H9 (cell line): ENCODE measurements around the gene OR56B4. TPM values are rescaled to one million over a fixed set of nuclear protein-coding genes. Genes with fewer than 3 reads are reported as not detected.
A peak's percentile ranks its signal among the peaks of the same experiment; 100 is the strongest.

ENCODE experiments used
- DNase-seq: peaks from one replicate; pipeline ENCODE4 v3.0.0-alpha.2; 2017
- H2AFZ ChIP-seq: one replicate; pipeline ENCODE4 v1.6.1; 2013; ENCODE audit warnings: mild to moderate bottlenecking, low read length, control low read depth, moderate library complexity
- H2AK5ac ChIP-seq: 2 replicates; pipeline ENCODE4 v1.6.1; 2013; ENCODE audit warnings: low read length, control low read depth, mixed read lengths; ENCODE audit not compliant: insufficient read length
- H2BK120ac ChIP-seq: one replicate; pipeline ENCODE4 v1.6.1; 2013; ENCODE audit warnings: low read depth, mild to moderate bottlenecking, low read length, control low read depth, inconsistent platforms; ENCODE audit not compliant: poor library complexity, severe bottlenecking
- H2BK12ac ChIP-seq: 2 replicates; pipeline ENCODE4 v1.6.1; 2013; ENCODE audit warnings: low read length, control low read depth, mixed read lengths, low read depth; ENCODE audit not compliant: insufficient read length
- H2BK15ac ChIP-seq: 2 replicates; pipeline ENCODE4 v1.6.1; 2013; ENCODE audit warnings: low read depth, low read length, control low read depth
- H2BK20ac ChIP-seq: one replicate; pipeline ENCODE4 v1.6.1; 2013; ENCODE audit warnings: low read depth, mild to moderate bottlenecking, low read length, control low read depth, inconsistent platforms; ENCODE audit not compliant: poor library complexity, severe bottlenecking
- H2BK5ac ChIP-seq: 2 replicates; pipeline ENCODE4 v1.6.1; 2013; ENCODE audit warnings: low read length, control low read depth, mixed read lengths; ENCODE audit not compliant: insufficient read length
- H3K14ac ChIP-seq: 2 replicates; pipeline ENCODE4 v1.6.1; 2013; ENCODE audit warnings: low read length, control low read depth; ENCODE audit not compliant: insufficient read depth
- H3K18ac ChIP-seq: 2 replicates; pipeline ENCODE4 v1.6.1; 2013; ENCODE audit warnings: low read depth, mild to moderate bottlenecking, mixed read lengths, low read length, control low read depth; ENCODE audit not compliant: insufficient read length
- H3K23ac ChIP-seq: 2 replicates; pipeline ENCODE4 v1.6.1; 2013; ENCODE audit warnings: low read length, control low read depth, mixed read lengths, low read depth; ENCODE audit not compliant: insufficient read length
- H3K23me2 ChIP-seq: 2 replicates; pipeline ENCODE4 v1.6.1; 2013; ENCODE audit warnings: low read depth, mild to moderate bottlenecking, mixed read lengths, low read length, control low read depth; ENCODE audit not compliant: insufficient read length, poor library complexity, severe bottlenecking
- H3K27ac ChIP-seq: 2 replicates; pipeline ENCODE4 v1.5.1; 2013; ENCODE audit warnings: low read length, control low read depth, mixed read lengths, low read depth; ENCODE audit not compliant: insufficient read length
- H3K27me3 ChIP-seq: 2 replicates; pipeline ENCODE4 v1.6.1; 2013; ENCODE audit warnings: low read length, control low read depth, inconsistent platforms; ENCODE audit not compliant: insufficient read depth
- H3K4ac ChIP-seq: 2 replicates; pipeline ENCODE4 v1.6.1; 2013; ENCODE audit warnings: low read depth, mild to moderate bottlenecking, control low read depth, inconsistent platforms, low read length, moderate library complexity
- H3K4me1 ChIP-seq: 2 replicates; pipeline ENCODE4 v1.6.1; 2013; ENCODE audit warnings: low read length, control low read depth, inconsistent platforms; ENCODE audit not compliant: insufficient read depth
- H3K4me2 ChIP-seq: 2 replicates; pipeline ENCODE4 v1.6.1; 2013; ENCODE audit warnings: low read length, control low read depth, mixed read lengths; ENCODE audit not compliant: insufficient read length, insufficient read depth
- H3K56ac ChIP-seq: 2 replicates; pipeline ENCODE4 v1.6.1; 2013; ENCODE audit warnings: low read depth, mild to moderate bottlenecking, mixed read lengths, low read length, control low read depth; ENCODE audit not compliant: insufficient read length
- H3K79me1 ChIP-seq: 2 replicates; pipeline ENCODE4 v1.6.1; 2013; ENCODE audit warnings: low read depth, mild to moderate bottlenecking, moderate library complexity, low read length, control low read depth, inconsistent platforms; ENCODE audit not compliant: insufficient read depth, poor library complexity, severe bottlenecking
- H3K79me2 ChIP-seq: 2 replicates; pipeline ENCODE4 v1.6.1; 2013; ENCODE audit warnings: low read length, control low read depth, inconsistent platforms; ENCODE audit not compliant: insufficient read depth
- H3K9ac ChIP-seq: 2 replicates; pipeline ENCODE4 v1.6.1; 2013; ENCODE audit warnings: low read length, control low read depth, mixed read lengths; ENCODE audit not compliant: insufficient read length; ENCODE audit errors: extremely low read depth
- H3K9me3 ChIP-seq: one replicate; pipeline ENCODE4 v1.6.1; 2013; ENCODE audit warnings: low read depth, low read length, inconsistent platforms; ENCODE audit not compliant: control insufficient read depth
- H3T11ph ChIP-seq: one replicate; pipeline ENCODE4 v1.6.1; 2013; ENCODE audit warnings: mild to moderate bottlenecking, low read length, control low read depth, inconsistent platforms
- H4K20me1 ChIP-seq: one replicate; pipeline ENCODE4 v1.6.1; 2013; ENCODE audit not compliant: control insufficient read depth, insufficient read length, insufficient read depth
- H4K5ac ChIP-seq: 2 replicates; pipeline ENCODE4 v1.6.1; 2013; ENCODE audit warnings: low read depth, mild to moderate bottlenecking, mixed read lengths, low read length, control low read depth; ENCODE audit not compliant: insufficient read length
- H4K8ac ChIP-seq: replicated peaks from 2 replicates; pipeline ENCODE4 v1.6.1; 2013; ENCODE audit warnings: low read length, control low read depth, mixed read lengths, low read depth; ENCODE audit not compliant: insufficient read length
- H4K91ac ChIP-seq: 2 replicates; pipeline ENCODE4 v1.6.1; 2013; ENCODE audit warnings: low read depth, mild to moderate bottlenecking, moderate library complexity, mixed read lengths, low read length, control low read depth; ENCODE audit not compliant: insufficient read length
- H3K27ac Mint-ChIP-seq, 3 experiments: 2 replicates in 2 of 3; 3 replicates in 1 of 3; pipeline ENCODE4 v1.8.0; 2020 to 2021; ENCODE audit warnings: mixed read lengths in 3 of 3, mild to moderate bottlenecking in 1 of 3, moderate library complexity in 1 of 3
- H3K27me3 Mint-ChIP-seq: 2 replicates; pipeline ENCODE4 v1.8.0; 2021; ENCODE audit warnings: low read depth, mild to moderate bottlenecking, moderate library complexity, mixed read lengths
- H3K36me3 Mint-ChIP-seq, 3 experiments: 2 replicates in 2 of 3; 3 replicates in 1 of 3; pipeline ENCODE4 v1.8.0; 2020 to 2021; ENCODE audit warnings: low read depth in 3 of 3, mixed read lengths in 3 of 3; ENCODE audit not compliant: insufficient read depth in 1 of 3
- H3K4me1 Mint-ChIP-seq, 2 experiments: 2 replicates each; pipeline ENCODE4 v1.8.0; 2020; ENCODE audit warnings: mixed read lengths in 2 of 2
- H3K4me3 Mint-ChIP-seq, 2 experiments: 2 replicates in 1 of 2; 3 replicates in 1 of 2; pipeline ENCODE4 v1.8.0; 2020 to 2021; ENCODE audit warnings: mild to moderate bottlenecking in 2 of 2, mixed read lengths in 2 of 2, moderate library complexity in 1 of 2
- H3K9me3 Mint-ChIP-seq, 2 experiments: 2 replicates in 1 of 2; 3 replicates in 1 of 2; pipeline ENCODE4 v1.8.0; 2020; ENCODE audit warnings: mild to moderate bottlenecking in 2 of 2, mixed read lengths in 2 of 2, moderate library complexity in 1 of 2
- CTCF ChIP-seq: fragments of 200-600 bp; sonication (generic); conservative IDR thresholded peaks from 3 replicates; pipeline ENCODE4 v1.8.0; 2021; ENCODE audit warnings: antibody characterized with exemption, mild to moderate bottlenecking
- WGBS: extraction: QIAGEN DNeasy Blood & Tissue Kit; methylation state at CpG from one replicate; pipeline ENCODE4 v1.1.7; 2013; ENCODE audit warnings: missing lambda C conversion rate, low lambda C conversion rate, mixed read lengths; ENCODE audit not compliant: insufficient read length; ENCODE audit errors: extremely low coverage; 5-methylcytosine and 5-hydroxymethylcytosine counted together
- total RNA-seq: library from RNA; stranded (reverse); gene quantifications from 2 replicates; pipeline ENCODE4 v1.2.1, GENCODE V29; 2021

The OR56B4 gene
- total RNA-seq, 1 experiment from 2014 or later, result not detected

GRCh38 chr11:6095798-6096197 is 11.7 kb upstream of the OR56B4 start:
- H3T11ph ChIP-seq, result no peak overlapping the region
- H3K18ac ChIP-seq, result no peak overlapping the region
- no peaks in the 10 kb centered on the region for H3K4me1 ChIP-seq
- no peak overlapping the region for H3K4me3 Mint-ChIP-seq
- H2BK12ac ChIP-seq, result no peak overlapping the region
- peak overlapping the region in 1 of 3 experiments; percentile 63; a peak in 2 of 7 replicates for H3K27ac Mint-ChIP-seq
- H3K27ac ChIP-seq, result no peak overlapping the region
- H3K36me3 Mint-ChIP-seq, result no peaks in the 10 kb centered on the region
- no peaks in the 10 kb centered on the region for H3K9me3 ChIP-seq
- H3K23me2 ChIP-seq, result no peaks in the 10 kb centered on the region
- no peak for TF ChIP-seq CTCF
- peaks cover 3 to 6% of the 10 kb centered on the region in 2 experiments; a peak in 1 of 4 replicates for H3K4me1 Mint-ChIP-seq
- no peak overlapping the region for H4K91ac ChIP-seq
- H2BK15ac ChIP-seq, result no peak overlapping the region
- no peak overlapping the region for H4K8ac ChIP-seq
- no peak overlapping the region for H3K56ac ChIP-seq
- no peaks in the 10 kb centered on the region; a peak in 3 of 5 replicates for H3K9me3 Mint-ChIP-seq
- DNase-seq, result no peak
- no peak overlapping the region for H2BK20ac ChIP-seq
- no peak overlapping the region for H2BK120ac ChIP-seq
- H3K23ac ChIP-seq, result no peak overlapping the region
- H4K5ac ChIP-seq, result no peak overlapping the region
- H3K27me3 ChIP-seq, result no peaks in the 10 kb centered on the region
- no peak overlapping the region for H2BK5ac ChIP-seq
- no peak overlapping the region for H2AK5ac ChIP-seq
- H3K27me3 Mint-ChIP-seq, result no peaks in the 10 kb centered on the region
- no peaks in the 10 kb centered on the region for H3K79me1 ChIP-seq
- no peak overlapping the region for H3K4ac ChIP-seq
- no peak overlapping the region for H3K4me2 ChIP-seq
- WGBS, result no CpG with 5 or more reads among the region's 2 CpGs
- H3K79me2 ChIP-seq, result no peaks in the 10 kb centered on the region
- H3K9ac ChIP-seq, result no peak overlapping the region
- H2AFZ ChIP-seq, result no peak overlapping the region
- no peak overlapping the region for H3K14ac ChIP-seq
- H4K20me1 ChIP-seq, result no peaks in the 10 kb centered on the region
